NCI-H2081 treated with DMSO at 0.1 percent for 48 hours (cell line): ENCODE results near the gene DHX30.

Source experiments
- DNase-seq: peaks from one replicate; lab custom pipeline; 2025; lab: John Stamatoyannopoulos, UW

Gene DHX30

DNA sequence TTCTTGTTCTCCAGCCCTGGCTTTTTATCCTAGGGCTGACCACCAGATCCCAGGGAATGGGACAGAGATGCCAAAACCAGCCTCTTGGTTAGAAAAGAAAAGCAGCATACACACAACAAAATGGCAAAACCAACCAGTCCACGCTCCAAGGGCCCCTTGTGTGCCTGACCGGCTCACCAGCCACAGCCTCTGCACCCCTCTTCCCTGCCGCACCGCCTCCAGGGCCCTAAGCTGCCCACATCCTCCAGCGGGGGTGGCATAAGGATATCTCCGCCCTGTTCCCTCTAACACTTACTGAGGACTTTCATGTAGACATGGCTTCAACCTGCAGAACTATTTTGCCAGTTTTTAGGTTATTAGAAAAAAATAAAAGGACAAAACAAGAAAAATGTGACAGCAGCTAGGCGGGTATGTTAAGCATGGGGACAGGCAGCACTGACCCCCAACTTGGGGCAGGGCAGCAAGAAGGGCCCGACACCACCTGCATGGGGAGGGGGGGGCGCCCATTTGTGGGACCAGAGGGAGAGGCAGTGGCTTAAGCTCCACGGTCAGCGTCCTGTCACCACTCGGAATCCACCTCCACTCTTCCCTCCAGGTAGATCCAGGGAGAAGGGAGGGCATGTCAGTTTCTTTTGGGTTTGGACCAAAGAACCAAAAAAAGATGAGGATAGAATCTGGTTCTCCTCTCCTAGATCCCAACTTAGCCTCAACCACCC, 49.1 kb downstream of the DHX30 start:
- DNase-seq, result no peak

GRCh38 chr3:47852604-47853602, 50.0 kb downstream of the DHX30 start:
- DNase-seq, result no peak

- no peak for DNase-seq
These were observed 51.3 kb downstream of the DHX30 start for GRCh38 chr3:47854267-47854666.

DNA sequence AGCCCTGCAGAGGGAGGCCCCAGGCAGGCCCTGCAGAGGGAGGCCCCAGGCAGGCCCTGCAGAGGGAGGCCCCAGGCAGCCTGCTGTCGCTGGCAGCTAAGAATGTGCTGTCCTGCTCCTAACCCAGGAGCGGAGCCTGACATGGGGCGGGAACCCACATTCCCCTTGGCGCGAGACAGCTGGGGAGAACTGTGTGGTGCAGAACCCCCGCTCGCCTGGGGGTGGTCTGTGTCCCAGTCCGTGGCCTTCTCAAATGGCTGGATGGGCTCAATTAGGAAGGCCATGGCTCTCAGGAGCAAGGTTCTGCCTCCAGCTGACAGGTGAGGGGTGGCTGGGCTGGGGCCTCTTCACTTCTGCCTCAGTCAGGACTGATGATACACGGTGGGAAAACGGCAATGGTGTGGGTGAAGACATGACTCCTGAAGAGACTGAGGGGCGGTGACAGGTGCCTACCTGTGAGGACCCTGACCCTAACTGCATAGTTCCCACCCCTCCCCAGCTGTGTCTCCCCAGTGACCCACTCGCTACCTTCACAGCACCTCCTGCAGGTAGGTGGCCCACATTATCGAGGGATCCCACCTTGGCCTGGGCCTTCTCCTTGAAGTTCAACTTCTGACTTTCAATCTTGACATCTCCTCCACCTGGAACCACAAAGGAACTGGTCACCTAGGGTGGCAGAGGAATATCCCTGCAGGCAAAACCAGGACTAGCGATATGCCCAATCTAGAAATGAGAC, 52.0 kb downstream of the DHX30 start:
- no peak for DNase-seq

DNA sequence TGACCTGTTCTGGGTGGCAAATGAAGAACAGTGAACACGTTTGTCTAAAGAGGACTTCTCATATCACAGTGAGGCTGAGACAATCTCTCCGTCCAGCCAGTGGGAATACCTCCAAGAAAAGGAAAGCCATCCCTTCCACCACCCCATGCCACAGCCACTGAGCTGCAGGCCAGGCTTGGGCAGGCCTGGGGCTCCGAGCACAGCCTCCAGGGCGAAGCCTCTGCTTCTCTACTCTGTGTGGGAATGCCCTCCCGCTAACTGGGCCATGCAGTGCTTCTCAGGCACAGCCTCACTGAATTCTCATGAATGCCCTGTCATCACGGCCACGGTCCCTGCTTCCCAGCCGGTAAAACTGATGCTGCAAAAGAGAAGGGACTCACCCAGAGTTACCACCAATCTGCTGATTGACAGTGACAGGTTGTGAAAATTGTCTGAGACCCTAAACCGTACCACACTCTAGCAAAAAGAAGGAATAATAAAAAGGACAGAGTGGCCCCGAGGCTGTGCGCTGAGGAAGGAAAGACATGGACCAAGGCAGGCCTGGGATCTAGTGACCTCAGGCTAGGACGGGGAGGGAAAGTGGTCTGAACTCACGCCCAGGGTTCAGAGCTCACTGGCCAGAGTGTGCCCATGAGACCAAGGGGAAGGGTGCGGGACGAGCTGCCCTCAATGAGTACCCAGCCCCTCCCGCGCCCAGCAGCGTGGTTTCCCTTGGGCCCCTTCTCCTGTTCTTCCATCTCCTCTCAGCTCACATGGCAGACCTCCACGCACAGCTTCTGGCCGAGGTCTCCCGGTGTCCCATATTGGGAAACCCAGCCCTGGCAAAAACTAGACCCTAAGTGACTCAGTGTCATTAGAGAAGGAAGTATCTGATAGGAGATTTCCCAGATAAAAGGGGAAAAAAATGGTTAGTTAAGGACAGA, 52.8 kb downstream of the DHX30 start:
- no peak for DNase-seq

- no peak for DNase-seq
These were observed 53.7 kb downstream of the DHX30 start for GRCh38 chr3:47856669-47857068.

DNA sequence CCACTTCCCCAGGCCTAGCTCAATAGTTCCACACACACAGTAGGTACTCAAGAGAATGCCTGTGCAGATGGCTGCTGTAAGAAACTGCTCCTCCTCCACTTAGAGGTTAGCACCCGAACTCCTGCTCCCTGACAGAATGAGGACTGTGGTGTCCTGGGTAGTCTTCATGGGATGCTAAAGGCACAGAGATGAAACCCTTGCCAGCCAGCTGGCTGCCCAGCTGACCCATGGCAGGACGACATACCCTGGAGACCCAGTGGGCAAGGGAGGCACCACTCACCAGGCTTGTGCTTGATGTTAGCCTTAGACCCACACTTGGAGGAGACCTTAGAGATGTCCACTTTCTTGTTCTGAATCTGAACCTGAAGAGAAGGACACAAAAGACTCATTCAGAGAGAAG, 54.2 kb downstream of the DHX30 start:
- no peak for DNase-seq

DNA sequence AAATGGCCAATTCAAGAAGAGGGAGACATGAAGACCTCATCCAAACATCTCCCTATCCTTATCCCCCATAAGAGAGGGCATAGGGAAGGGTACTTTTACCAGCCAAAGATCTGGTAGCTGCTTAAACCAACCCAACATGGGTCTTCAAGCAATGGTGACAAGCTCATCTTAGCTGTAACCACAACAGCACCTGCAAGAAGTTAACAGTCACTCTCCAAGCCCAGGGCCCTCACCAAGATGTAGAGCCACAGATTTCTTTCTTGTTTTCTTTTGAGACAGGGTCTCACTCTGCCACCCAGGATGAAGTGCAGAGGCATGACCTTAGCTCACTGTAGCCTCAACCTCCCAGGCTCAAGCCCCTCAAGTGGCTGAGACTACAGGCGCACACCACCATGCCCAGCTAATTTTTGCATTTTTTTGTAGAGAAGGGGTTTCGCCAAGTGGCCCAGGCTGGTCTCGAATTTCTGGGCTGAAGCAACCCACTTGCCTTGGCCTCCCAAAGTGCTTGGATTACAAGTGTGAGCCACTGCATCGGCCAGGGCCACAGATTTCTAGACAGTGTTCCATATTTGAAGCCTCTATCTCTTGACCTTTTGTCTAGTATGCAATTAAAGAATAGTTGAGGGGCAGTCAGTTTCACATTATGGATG, 57.1 kb downstream of the DHX30 start:
- no peak for DNase-seq

GRCh38 chr3:47863391-47864128, 60.6 kb downstream of the DHX30 start:
- DNase-seq, result no peak

GRCh38 chr3:47865192-47865591, 62.3 kb downstream of the DHX30 start:
- no peak for DNase-seq

DNA sequence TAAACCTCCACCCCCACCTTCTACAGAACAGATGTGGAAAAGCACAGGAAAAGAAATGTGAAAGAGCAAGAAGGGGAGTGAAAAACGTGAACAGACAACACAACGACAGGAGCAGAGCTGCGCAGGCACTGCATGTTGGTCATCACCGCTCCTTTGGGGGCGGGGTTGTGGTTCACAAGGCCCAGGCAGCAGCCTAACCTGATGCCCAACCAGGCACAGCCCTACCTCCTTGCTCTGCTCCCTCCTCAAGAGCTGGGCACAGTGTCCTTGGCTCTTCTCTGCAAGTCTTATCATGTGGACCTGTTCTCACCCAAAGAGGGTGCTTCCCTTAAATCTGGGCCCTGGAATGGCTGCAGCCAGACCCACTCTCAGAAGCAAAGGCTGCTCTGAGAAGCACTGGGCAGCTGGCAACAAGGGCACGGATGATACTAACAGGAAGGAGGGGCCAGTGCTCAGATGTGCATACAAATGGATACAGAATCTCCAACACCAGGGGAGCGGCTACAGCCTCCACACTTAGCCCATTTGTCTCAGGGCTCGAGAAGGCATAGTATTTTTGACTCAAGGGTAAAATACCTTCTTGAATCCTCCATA, 64.6 kb downstream of the DHX30 start:
- no peak for DNase-seq

GRCh38 chr3:47868306-47868705, 65.4 kb downstream of the DHX30 start:
- no peak for DNase-seq

DNA sequence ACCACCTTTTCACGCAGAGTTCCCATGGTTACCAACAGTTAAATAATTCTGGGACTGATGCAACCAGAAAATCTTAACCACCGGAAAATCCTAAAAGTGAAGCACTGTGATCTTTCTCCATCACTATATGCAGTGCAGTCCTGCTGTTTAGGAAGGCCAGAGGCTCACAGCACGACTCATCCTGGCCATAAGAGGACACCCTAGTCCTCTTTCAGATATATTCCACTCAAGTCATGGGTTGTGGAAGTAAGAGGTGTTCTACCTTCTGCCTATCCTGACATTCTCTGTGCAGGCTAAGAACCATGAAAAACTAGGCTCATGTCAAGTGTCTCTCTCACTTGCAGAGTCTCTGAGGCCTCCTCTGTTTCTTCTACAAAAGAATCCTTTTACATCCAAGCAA, 67.2 kb downstream of the DHX30 start:
- no peak for DNase-seq

DNA sequence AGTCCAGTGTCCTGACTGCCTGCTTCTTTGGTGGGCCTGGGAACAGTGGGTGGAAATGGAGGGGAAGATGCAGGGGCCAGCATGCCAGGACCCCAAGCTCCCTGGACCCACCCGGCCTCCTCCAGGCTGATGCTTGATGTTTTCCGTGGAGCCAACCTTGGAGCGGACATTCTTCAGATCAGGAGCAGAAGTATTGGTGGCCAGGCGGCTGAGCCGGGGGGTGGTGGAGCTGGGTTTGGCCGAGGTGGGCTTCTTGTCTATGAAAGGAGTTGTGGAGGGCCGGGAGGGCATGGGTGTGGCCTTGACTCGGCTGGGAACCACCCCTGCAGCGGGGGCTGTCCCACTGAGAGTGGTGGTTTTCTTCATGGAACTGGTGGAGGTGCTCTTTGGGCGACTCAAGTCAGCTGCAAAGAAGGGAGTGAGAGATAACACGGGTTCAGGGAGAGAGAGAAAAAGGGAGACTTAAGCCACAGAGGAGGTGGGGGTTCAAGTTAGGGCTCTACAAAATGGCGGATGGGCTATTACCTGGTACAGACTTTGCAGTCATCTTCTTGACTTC, 67.8 kb downstream of the DHX30 start:
- no peak for DNase-seq

DNA sequence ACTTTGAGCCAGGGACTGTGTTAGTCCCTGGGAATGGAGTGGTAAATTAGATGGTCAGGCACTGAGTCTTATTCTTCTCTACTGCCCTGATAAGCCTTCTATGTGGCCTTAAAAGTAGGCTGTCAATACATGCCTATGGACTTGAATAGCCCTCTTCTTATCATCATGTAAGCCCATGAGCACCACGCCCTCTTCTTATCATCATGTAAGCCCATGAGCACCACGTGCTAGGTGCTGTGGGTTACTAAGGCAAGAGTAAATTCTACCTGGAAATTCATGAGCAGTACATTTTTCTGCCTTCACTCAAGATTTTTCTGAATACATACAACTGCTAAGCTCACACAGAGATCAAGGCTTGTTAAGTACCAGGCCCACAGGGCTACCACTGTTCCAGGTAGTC, 68.5 kb downstream of the DHX30 start:
- no peak for DNase-seq

- DNase-seq, result no peak
These were observed 70.0 kb downstream of the DHX30 start for GRCh38 chr3:47872916-47873315.

- DNase-seq, result no peak
These were observed 71.5 kb downstream of the DHX30 start for GRCh38 chr3:47874438-47874837.

DNA sequence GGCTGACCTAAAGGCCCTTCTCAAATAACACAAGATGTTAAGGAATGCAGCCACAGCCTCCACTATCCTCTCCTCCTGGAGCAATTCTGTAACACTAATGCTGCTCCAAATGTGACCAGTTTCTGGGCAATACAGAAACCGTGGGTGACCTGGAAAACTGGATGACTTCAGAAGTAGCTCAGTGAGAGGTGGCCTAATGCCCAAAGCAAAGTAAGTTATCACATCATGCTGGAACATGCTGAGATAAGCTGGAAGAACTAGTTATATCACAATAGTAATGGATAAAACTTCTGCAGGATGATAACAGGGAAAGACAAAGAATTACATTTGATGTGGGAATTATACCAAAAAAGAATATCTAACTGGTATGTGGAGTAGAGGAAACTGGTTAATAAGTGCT, 72.0 kb downstream of the DHX30 start:
- no peak for DNase-seq

- no peak for DNase-seq
These were observed 74.4 kb downstream of the DHX30 start for GRCh38 chr3:47877290-47877689.
